HEK293 (cell line): ENCODE data around the gene INPP5F.

Experiments
- CTCF ChIA-PET: fragments of 350-600 bp; formaldehyde crosslinking; extraction: SDS; loops from one replicate; lab custom pipeline; 2021; ENCODE audit warnings: antibody characterized with exemption; lab: Yijun Ruan, JAX
- POLR2A ChIA-PET: fragments of 300-600 bp; formaldehyde crosslinking; extraction: SDS; loops from one replicate; lab custom pipeline; 2020; ENCODE audit warnings: antibody characterized with exemption, inconsistent platforms; lab: Yijun Ruan, JAX
- H3K27ac ChIP-seq: fragments of 200-500 bp; sonication (Bioruptor generic); 2 replicates; pipeline ENCODE4 v1.5.1; 2014; ENCODE audit warnings: low read depth, low read length, control low read depth, inconsistent platforms; ENCODE audit errors: extremely low read depth
- H3K36me3 ChIP-seq, 2 experiments: fragments of 200-500 bp in 1 of 2; sonication (Bioruptor generic) in 1 of 2; 1 replicate in 1 of 2; 2 replicates in 1 of 2; pipeline ENCODE4 v1.5.1; 2014 to 2017; ENCODE audit warnings: inconsistent platforms in 2 of 2, low read length in 2 of 2; ENCODE audit not compliant: control insufficient read depth in 2 of 2, insufficient read depth in 1 of 2
- H3K4me1 ChIP-seq: fragments of 200-500 bp; sonication (Bioruptor generic); 2 replicates; pipeline ENCODE4 v1.5.1; 2014; ENCODE audit warnings: mild to moderate bottlenecking, low read length, inconsistent platforms; ENCODE audit not compliant: control insufficient read depth, insufficient read depth
- H3K4me3 ChIP-seq: 2 replicates; pipeline ENCODE4 v1.5.1; 2011; ENCODE audit warnings: low read depth, mild to moderate bottlenecking, control low read depth, low read length, moderate library complexity
- H3K9me3 ChIP-seq: fragments of 200-500 bp; sonication (Bioruptor generic); 2 replicates; pipeline ENCODE4 v1.5.1; 2014; ENCODE audit warnings: low read depth, low read length, inconsistent platforms; ENCODE audit not compliant: control insufficient read depth, insufficient read depth
- GLIS2 ChIP-seq: fragments of 450-650 bp; formaldehyde crosslinking; IDR thresholded peaks from 2 replicates; pipeline ENCODE4 v1.5.1; 2016; ENCODE audit warnings: missing biosample characterization, missing genetic modification characterization
- MEIS1 ChIP-seq: sonication (generic); formaldehyde crosslinking; IDR thresholded peaks from 2 replicates; pipeline ENCODE4 v1.8.1; 2022; ENCODE audit warnings: missing genetic modification reagents, mild to moderate bottlenecking, borderline replicate concordance
- REPIN1 ChIP-seq: fragments of 450-650 bp; formaldehyde crosslinking; IDR thresholded peaks from 2 replicates; pipeline ENCODE4 v1.5.1; 2017; ENCODE audit warnings: missing biosample characterization, missing genetic modification characterization, low read depth
- ZBTB1 ChIP-seq: fragments of 450-650 bp; formaldehyde crosslinking; IDR thresholded peaks from 2 replicates; pipeline ENCODE4 v1.5.1; 2016; ENCODE audit warnings: missing biosample characterization, missing genetic modification characterization
- ZBTB21 ChIP-seq: fragments of 450-650 bp; formaldehyde crosslinking; IDR thresholded peaks from 2 replicates; pipeline ENCODE4 v1.5.1; 2017; ENCODE audit warnings: missing biosample characterization, missing genetic modification characterization
- ZEB2 ChIP-seq: fragments of 450-650 bp; formaldehyde crosslinking; IDR thresholded peaks from 2 replicates; pipeline ENCODE4 v1.5.1; 2016; ENCODE audit warnings: missing biosample characterization, missing genetic modification characterization
- ZNF148 ChIP-seq: fragments of 450-650 bp; formaldehyde crosslinking; IDR thresholded peaks from 2 replicates; pipeline ENCODE4 v1.5.0; 2017; ENCODE audit warnings: missing biosample characterization, missing genetic modification characterization, borderline replicate concordance
- ZNF157 ChIP-seq: fragments of 450-650 bp; formaldehyde crosslinking; IDR thresholded peaks from 2 replicates; pipeline ENCODE4 v1.5.1; 2016; ENCODE audit warnings: missing biosample characterization, missing genetic modification characterization
- ZNF184 ChIP-seq: fragments of 450-650 bp; IDR thresholded peaks from 2 replicates; pipeline ENCODE4 v1.5.1; 2018; ENCODE audit warnings: missing biosample characterization, mild to moderate bottlenecking, missing genetic modification characterization
- ZNF26 ChIP-seq: fragments of 450-650 bp; formaldehyde crosslinking; IDR thresholded peaks from 2 replicates; pipeline ENCODE4 v1.5.1; 2016; ENCODE audit warnings: missing biosample characterization, missing genetic modification characterization
- ZNF280D ChIP-seq: fragments of 450-650 bp; formaldehyde crosslinking; IDR thresholded peaks from 2 replicates; pipeline ENCODE4 v1.5.1; 2016; ENCODE audit warnings: missing biosample characterization, missing genetic modification characterization
- ZNF362 ChIP-seq: fragments of 450-650 bp; formaldehyde crosslinking; IDR thresholded peaks from 2 replicates; pipeline ENCODE4 v1.5.1; 2016; ENCODE audit warnings: missing biosample characterization, missing genetic modification characterization
- ZNF416 ChIP-seq: fragments of 450-650 bp; formaldehyde crosslinking; IDR thresholded peaks from 2 replicates; pipeline ENCODE4 v1.5.1; 2016; ENCODE audit warnings: missing biosample characterization, missing genetic modification characterization
- ZNF423 ChIP-seq: fragments of 450-650 bp; formaldehyde crosslinking; IDR thresholded peaks from 2 replicates; pipeline ENCODE4 v1.5.1; 2016; ENCODE audit warnings: missing biosample characterization, missing genetic modification characterization
- ZNF488 ChIP-seq: fragments of 450-650 bp; formaldehyde crosslinking; IDR thresholded peaks from 2 replicates; pipeline ENCODE4 v1.5.1; 2016; ENCODE audit warnings: missing biosample characterization, missing genetic modification characterization
- ZNF560 ChIP-seq: fragments of 450-650 bp; formaldehyde crosslinking; IDR thresholded peaks from 2 replicates; pipeline ENCODE4 v1.5.1; 2017; ENCODE audit warnings: missing biosample characterization, missing genetic modification characterization, borderline replicate concordance
- ZNF707 ChIP-seq: fragments of 450-650 bp; formaldehyde crosslinking; IDR thresholded peaks from 2 replicates; pipeline ENCODE4 v1.5.1; 2016; ENCODE audit warnings: missing biosample characterization, missing genetic modification characterization
- ZNF791 ChIP-seq: fragments of 450-650 bp; formaldehyde crosslinking; IDR thresholded peaks from 2 replicates; pipeline ENCODE4 v1.5.1; 2016; ENCODE audit warnings: missing biosample characterization, missing genetic modification characterization
- ZSCAN4 ChIP-seq: fragments of 450-650 bp; formaldehyde crosslinking; IDR thresholded peaks from 2 replicates; pipeline ENCODE4 v1.5.1; 2017; ENCODE audit warnings: missing biosample characterization, missing genetic modification characterization

INPP5F gene

GRCh38 chr10:119821182-119821581 lies 95.3 kb downstream of the INPP5F start:
- CTCF ChIA-PET = interaction anchor here (1.3 kb wide), 1 partner anchor 11 kb away, joined by 5 read pairs; no protein-coding TSS in a partner anchor
- POLR2A ChIA-PET = no interaction called here
- Histone ChIP-seq H3K9me3 (no peaks in the 10 kb centered on the region), H3K4me1 (0 out of 2 replicates have a peak, but pooled peaks cover 2% of the 10 kb centered on the region), H3K27ac (no peak overlapping the region), H3K36me3 (peaks cover 0 to 24% of the 10 kb centered on the region in 2 experiments; a peak in 1 of 3 replicates)
- no peak for TF ChIP-seq ZNF423 (tag by site-specific recombination)
- TF ChIP-seq ZNF488 = no peak
- peak; percentile 73 for TF ChIP-seq ZSCAN4 (tag by site-specific recombination)
- TF ChIP-seq ZNF157 (tag by site-specific recombination) = no peak
- TF ChIP-seq, all 188 proteins: peak for 1
- no peak overlapping the region for H3K4me3 ChIP-seq

- Histone ChIP-seq H3K4me1 (0 out of 2 replicates have a peak, but pooled peaks cover 2% of the 10 kb centered on the region), H3K4me3 (no peak overlapping the region), H3K9me3 (no peaks in the 10 kb centered on the region), H3K27ac (no peak overlapping the region), H3K36me3 (peaks cover 7 to 49% of the 10 kb centered on the region in 2 experiments)
- CTCF ChIA-PET = no interaction called here
- POLR2A ChIA-PET = no interaction called here
- TF ChIP-seq ZNF26 (no peak), ZNF280D (no peak), ZEB2 (tag by site-specific recombination) (no peak), ZNF416 (tag by site-specific recombination) (no peak), ZNF791 (tag by site-specific recombination) (no peak), ZNF707 (tag by site-specific recombination) (no peak), MEIS1 (CRISPR knock-in tag) (no peak), ZBTB1 (tag by site-specific recombination) (no peak), ZNF184 (no peak), REPIN1 (tag by site-specific recombination) (no peak), ZBTB21 (tag by site-specific recombination) (no peak), GLIS2 (no peak), ZNF362 (tag by site-specific recombination) (no peak), ZNF560 (tag by site-specific recombination) (no peak), ZNF148 (tag by site-specific recombination) (no peak)
These were observed 98.4 kb downstream of the INPP5F start for GRCh38 chr10:119824299-119824698.
